Body of pancreas (tissue), 4 donors: ENCODE data around the gene NKD1. TPM values are rescaled to one million over a fixed set of nuclear protein-coding genes. Genes with fewer than 3 reads are reported as not detected.

ENCODE experiments used
- ATAC-seq: fragments of 150-250 bp; one replicate; pipeline ENCODE4 v1.9.1; 2016
- DNase-seq, 4 donors: peaks; one replicate each; pipeline ENCODE4 v3.0.0-alpha.2; 2019
- H3K27ac ChIP-seq, 4 donors: fragments of 200-600 bp; sonication (generic); 1 replicate in 3 of 4; 2 replicates in 1 of 4; pipeline versions ENCODE4 v1.5.1 to v1.6.1; 2016 to 2019; ENCODE audit warnings: mild to moderate bottlenecking in 1 of 4, mixed read lengths in 1 of 4, moderate library complexity in 1 of 4
- H3K27me3 ChIP-seq, 2 donors: fragments of 200-600 bp; sonication (generic); one replicate each; pipeline ENCODE4 v1.6.0; 2016; ENCODE audit warnings: mild to moderate bottlenecking in 1 of 2
- H3K36me3 ChIP-seq, 2 donors: fragments of 200-600 bp; sonication (generic); replicated peaks in 1 of 2; 2 replicates each; pipeline ENCODE4 v1.5.1; 2016; ENCODE audit warnings: low read depth in 2 of 2; ENCODE audit not compliant: insufficient read depth in 1 of 2
- H3K4me1 ChIP-seq: fragments of 200-600 bp; sonication (generic); one replicate; pipeline ENCODE4 v1.6.0; 2016
- H3K4me3 ChIP-seq, 2 donors: fragments of 200-600 bp; sonication (generic); 1 replicate in 1 of 2; 2 replicates in 1 of 2; pipeline ENCODE4 v1.5.1; 2016 to 2019
- H3K9me3 ChIP-seq, 3 donors: fragments of 200-600 bp; sonication (generic); 1 replicate in 2 of 3; 2 replicates in 1 of 3; pipeline ENCODE4 v1.5.1; 2016
- POLR2A ChIP-seq, 3 donors: fragments of 450-650 bp; IDR thresholded peaks; one replicate each; pipeline ENCODE4 v1.6.1; 2016; ENCODE audit warnings: antibody characterized with exemption in 3 of 3, mild to moderate bottlenecking in 2 of 3
- WGBS, 2 donors: methylation state at CpG; one replicate each; pipeline ENCODE4 v1.1.5; 2017; 5-methylcytosine and 5-hydroxymethylcytosine counted together
- intact Hi-C: fragments of 100-400 bp; cut with DNase I; formaldehyde crosslinking; loops from one replicate; pipeline ENCODE4 v1.15.1; 2023
- total RNA-seq, 2 donors: library from RNA; depleted of rRNA; stranded (reverse); fragments of >200 nt; gene quantifications; one replicate each; pipeline ENCODE4 v1.1.0, GENCODE V29; 2016
- TF ChIP-seq, protein P1 (sequence below), 7 experiments: fragments of 450-650 bp in 4 of 7; fragments of 200-600 bp in 3 of 7; sonication (generic) in 3 of 7; IDR thresholded peaks; one replicate each; pipeline ENCODE4 v1.5.1; 2016 to 2019; ENCODE audit warnings: antibody characterized with exemption in 7 of 7

The NKD1 gene
- total RNA-seq, 2 donors from 2014 or later, result 2.0 to 4.9 TPM

DNA sequence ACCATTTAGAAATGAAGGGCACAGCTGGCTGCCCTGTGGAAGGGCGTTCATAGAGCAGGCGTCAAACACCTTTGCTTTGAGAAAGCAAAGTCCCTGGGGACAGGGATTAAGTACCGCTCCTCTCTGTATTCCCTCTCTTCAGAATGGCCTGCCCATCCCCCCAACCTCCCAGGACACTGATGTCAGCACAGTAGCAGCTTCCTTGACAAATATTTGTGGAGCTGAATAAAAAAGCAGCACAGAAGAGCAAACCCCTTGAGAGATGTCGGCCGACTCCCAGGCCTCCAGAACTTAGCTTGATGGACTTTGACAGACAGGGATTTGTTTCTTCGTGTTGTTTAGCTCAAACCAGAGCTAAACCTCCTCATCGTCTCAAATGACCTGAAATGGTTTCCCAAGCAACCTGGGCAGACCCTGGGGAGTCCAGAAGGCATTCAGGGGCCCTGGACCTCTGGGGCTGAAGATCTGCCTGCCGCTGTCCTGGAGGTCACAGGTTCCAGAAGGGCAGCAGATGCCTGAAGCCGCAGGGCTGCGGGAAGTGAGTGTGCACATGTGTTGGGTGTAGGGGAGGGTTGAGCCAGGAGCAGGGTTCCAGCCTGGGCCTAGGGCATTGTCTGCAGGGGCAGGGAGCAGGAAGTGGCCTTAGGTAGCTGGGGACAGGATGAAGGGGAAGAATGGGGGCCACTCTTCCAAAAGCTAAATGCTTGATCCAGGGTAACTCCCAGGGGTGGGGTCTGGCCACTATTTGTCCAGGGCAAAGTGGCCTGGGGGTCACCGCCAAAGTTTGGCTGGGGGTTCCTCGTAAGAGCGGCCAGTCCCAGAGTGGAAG, 42.3 kb upstream of the NKD1 start:
- Histone ChIP-seq H3K27me3 (no peaks in the 10 kb centered on the region), H3K36me3 (no peaks in the 10 kb centered on the region), H3K27ac (no peak overlapping the region), H3K4me3 (no peak overlapping the region), H3K9me3 (no peaks in the 10 kb centered on the region), H3K4me1 (no peaks in the 10 kb centered on the region)
- ATAC-seq, result no peak
- no peak for DNase-seq
- 73 to 78% methylated on average over 13 of the region's 13 CpGs for WGBS, 2 donors
- TF ChIP-seq, protein P1, sequence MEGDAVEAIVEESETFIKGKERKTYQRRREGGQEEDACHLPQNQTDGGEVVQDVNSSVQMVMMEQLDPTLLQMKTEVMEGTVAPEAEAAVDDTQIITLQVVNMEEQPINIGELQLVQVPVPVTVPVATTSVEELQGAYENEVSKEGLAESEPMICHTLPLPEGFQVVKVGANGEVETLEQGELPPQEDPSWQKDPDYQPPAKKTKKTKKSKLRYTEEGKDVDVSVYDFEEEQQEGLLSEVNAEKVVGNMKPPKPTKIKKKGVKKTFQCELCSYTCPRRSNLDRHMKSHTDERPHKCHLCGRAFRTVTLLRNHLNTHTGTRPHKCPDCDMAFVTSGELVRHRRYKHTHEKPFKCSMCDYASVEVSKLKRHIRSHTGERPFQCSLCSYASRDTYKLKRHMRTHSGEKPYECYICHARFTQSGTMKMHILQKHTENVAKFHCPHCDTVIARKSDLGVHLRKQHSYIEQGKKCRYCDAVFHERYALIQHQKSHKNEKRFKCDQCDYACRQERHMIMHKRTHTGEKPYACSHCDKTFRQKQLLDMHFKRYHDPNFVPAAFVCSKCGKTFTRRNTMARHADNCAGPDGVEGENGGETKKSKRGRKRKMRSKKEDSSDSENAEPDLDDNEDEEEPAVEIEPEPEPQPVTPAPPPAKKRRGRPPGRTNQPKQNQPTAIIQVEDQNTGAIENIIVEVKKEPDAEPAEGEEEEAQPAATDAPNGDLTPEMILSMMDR (IDR thresholded peaks at IDR 0.05), result no peak
- no peak for TF ChIP-seq POLR2A (IDR thresholded peaks at IDR 0.05)
- intact Hi-C loops, result no loop called here

DNA sequence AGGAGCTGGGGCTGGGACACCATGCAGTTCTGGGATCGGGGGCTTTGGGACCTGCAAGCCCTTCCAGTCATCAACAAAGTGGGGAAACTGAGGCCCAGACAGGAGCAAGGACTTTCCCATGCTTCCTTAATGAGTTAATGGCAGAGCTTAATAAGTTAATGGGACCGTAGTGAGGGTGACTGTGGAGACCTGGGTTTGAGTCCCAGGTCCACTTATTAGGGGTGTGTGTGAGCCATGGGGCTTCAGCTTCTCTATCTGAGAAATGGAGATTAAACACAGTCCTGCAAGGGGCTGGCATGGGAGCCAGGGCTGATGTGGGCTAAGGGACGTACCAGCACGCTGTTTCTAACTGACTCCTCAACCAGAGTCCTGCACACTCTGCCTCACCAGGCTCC, 41.7 kb upstream of the NKD1 start:
- WGBS, 2 donors, result 79 to 82% methylated on average over 4 of the region's 4 CpGs

DNA sequence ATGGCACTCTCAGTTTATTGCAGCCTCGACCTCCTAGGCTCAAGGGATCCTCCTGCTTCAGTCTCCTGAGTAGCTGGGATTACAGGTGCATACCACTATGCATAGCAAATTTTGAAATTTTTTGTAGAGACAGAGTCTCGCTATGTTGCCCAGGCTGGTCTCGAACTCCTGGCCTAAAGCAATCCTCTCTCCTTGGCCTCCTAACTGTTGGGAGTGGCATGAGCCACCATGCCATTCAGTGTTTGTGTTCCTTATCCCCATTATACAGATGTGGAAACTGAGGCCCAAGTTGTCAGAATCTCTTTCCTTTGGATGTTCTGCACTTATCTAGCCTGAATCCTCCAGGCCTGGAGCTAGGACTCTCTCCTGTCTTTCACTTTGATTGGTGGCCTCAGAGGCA, 40.8 kb upstream of the NKD1 start:
- ATAC-seq, result no peak
- DNase-seq, result no peak
- WGBS, 2 donors, result 74 to 77% methylated on average over 3 of the region's 3 CpGs
- Histone ChIP-seq H3K36me3 (no peaks in the 10 kb centered on the region), H3K4me1 (no peaks in the 10 kb centered on the region), H3K4me3 (no peak overlapping the region), H3K27me3 (no peaks in the 10 kb centered on the region), H3K27ac (no peak overlapping the region), H3K9me3 (no peaks in the 10 kb centered on the region)
- no peak for TF ChIP-seq POLR2A (IDR thresholded peaks at IDR 0.05)
- TF ChIP-seq, protein P1 (IDR thresholded peaks at IDR 0.05), result no peak
- intact Hi-C loops, result no loop called here

More for the DNA sequence above, 41.7 kb upstream of the NKD1 start:
- Histone ChIP-seq H3K9me3 (no peaks in the 10 kb centered on the region), H3K36me3 (no peaks in the 10 kb centered on the region), H3K27ac (no peak overlapping the region), H3K27me3 (no peaks in the 10 kb centered on the region), H3K4me3 (no peak overlapping the region), H3K4me1 (no peaks in the 10 kb centered on the region)
- intact Hi-C loops, result no loop called here
- DNase-seq, result no peak
- ATAC-seq, result no peak
- TF ChIP-seq, protein P1 (IDR thresholded peaks at IDR 0.05), result no peak
- TF ChIP-seq POLR2A (IDR thresholded peaks at IDR 0.05), result no peak

DNA sequence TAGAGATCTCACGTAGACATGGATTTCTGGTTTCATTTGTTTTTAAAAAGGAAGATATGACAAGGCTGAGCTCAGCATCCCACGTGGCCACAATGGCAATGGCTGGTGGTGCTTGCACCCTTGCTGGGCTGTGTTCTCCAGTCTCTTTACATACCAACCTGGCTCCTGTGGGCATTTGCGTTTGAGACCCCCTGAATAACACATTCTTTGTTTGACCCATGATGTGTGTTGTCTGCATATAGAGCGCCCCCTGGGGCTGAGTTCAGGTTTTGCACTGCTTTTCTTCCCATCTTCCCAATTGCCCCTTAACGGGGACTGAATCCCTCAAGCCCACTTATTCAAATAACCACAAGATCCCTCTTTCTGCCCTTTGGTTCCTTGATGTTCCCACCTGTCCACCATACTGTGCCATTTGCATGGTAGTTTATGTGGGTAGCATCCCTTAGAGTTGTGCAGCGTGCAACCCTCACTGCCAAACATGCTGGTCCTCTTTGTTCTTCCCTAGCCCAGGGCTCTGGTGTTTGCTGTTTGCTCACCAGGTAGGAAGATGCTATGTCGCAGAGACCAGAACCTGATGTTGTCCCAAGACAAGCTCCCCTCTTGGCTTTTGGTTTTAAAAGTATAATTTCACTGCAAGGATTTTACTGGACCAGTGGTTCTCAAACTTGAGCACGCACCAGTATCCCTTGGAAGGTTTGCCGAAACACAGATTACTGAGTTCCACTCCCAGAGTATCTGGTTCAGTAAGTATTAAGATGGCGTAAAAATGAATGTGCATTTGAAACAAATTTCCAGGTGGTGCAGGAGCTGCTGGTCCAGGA, 38.5 kb upstream of the NKD1 start:
- no peaks in the 10 kb centered on the region for H3K27me3 ChIP-seq
- intact Hi-C loops, result no loop called here
- no peak overlapping the region for H3K4me3 ChIP-seq
- 50 to 52% methylated on average over 10 of the region's 10 CpGs for WGBS, 2 donors
- H3K9me3 ChIP-seq, result no peaks in the 10 kb centered on the region
- no peak for ATAC-seq
- no peak overlapping the region for H3K27ac ChIP-seq
- H3K4me1 ChIP-seq, result no peaks in the 10 kb centered on the region
- DNase-seq, result peak in 2 of 4 donors; percentile 19 to 33
- H3K36me3 ChIP-seq, result no peaks in the 10 kb centered on the region
- TF ChIP-seq, protein P1 (IDR thresholded peaks at IDR 0.05), result peak in 6 of 7 experiments; percentile 18 to 39 (median 28)
- TF ChIP-seq POLR2A (IDR thresholded peaks at IDR 0.05), result no peak
